HEK293 (cell line): ENCODE data around the gene GRIK4.

Experiments used
- ATF2 ChIP-seq: fragments of 450-650 bp; formaldehyde crosslinking; IDR thresholded peaks from 2 replicates; pipeline ENCODE4 v1.5.1; 2016; ENCODE audit warnings: missing biosample characterization, missing genetic modification characterization, low read depth
- BCL11A ChIP-seq: fragments of 450-650 bp; formaldehyde crosslinking; IDR thresholded peaks from 2 replicates; pipeline ENCODE4 v1.5.1; 2016; ENCODE audit warnings: low read depth, missing biosample characterization, missing genetic modification characterization
- YY1 ChIP-seq: fragments of 450-650 bp; formaldehyde crosslinking; IDR thresholded peaks from 2 replicates; pipeline ENCODE4 v1.5.1; 2018; ENCODE audit warnings: missing biosample characterization, missing genetic modification characterization
- ZBTB17 ChIP-seq: fragments of 450-650 bp; formaldehyde crosslinking; IDR thresholded peaks from 2 replicates; pipeline ENCODE4 v1.5.1; 2016; ENCODE audit warnings: missing biosample characterization, missing genetic modification characterization
- ZSCAN23 ChIP-seq: fragments of 450-650 bp; formaldehyde crosslinking; IDR thresholded peaks from 2 replicates; pipeline ENCODE4 v1.5.1; 2016; ENCODE audit warnings: missing biosample characterization, missing genetic modification characterization
- ZSCAN30 ChIP-seq: fragments of 450-650 bp; IDR thresholded peaks from 2 replicates; pipeline ENCODE4 v1.5.1; 2018; ENCODE audit warnings: missing biosample characterization, mild to moderate bottlenecking, missing genetic modification characterization, moderate library complexity
- TF ChIP-seq, protein P1 (sequence below): fragments of 450-650 bp; formaldehyde crosslinking; IDR thresholded peaks from 2 replicates; pipeline ENCODE4 v1.5.1; 2016; ENCODE audit warnings: missing biosample characterization, missing genetic modification characterization

DNA sequence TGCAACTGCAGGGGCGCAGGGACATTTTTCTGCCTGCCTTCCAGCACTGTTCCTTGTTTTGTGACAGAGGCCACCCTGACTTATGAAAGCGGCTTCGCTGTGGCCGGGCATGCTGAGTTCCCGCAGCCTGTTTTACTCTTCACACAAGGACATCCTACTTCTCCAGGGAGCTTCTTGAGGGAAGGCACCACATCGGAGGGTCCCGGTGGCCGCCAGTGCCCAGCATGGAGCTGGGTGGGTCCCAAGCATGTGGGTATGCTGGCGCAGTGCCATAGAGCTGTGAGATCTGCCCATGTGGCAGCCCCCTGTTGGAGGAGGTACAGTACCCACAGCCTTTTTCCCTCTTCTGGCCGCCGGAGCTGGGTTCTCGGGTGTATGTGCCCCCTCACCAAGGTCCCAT lies 136.1 kb downstream of the GRIK4 start:
- TF ChIP-seq, protein P1, sequence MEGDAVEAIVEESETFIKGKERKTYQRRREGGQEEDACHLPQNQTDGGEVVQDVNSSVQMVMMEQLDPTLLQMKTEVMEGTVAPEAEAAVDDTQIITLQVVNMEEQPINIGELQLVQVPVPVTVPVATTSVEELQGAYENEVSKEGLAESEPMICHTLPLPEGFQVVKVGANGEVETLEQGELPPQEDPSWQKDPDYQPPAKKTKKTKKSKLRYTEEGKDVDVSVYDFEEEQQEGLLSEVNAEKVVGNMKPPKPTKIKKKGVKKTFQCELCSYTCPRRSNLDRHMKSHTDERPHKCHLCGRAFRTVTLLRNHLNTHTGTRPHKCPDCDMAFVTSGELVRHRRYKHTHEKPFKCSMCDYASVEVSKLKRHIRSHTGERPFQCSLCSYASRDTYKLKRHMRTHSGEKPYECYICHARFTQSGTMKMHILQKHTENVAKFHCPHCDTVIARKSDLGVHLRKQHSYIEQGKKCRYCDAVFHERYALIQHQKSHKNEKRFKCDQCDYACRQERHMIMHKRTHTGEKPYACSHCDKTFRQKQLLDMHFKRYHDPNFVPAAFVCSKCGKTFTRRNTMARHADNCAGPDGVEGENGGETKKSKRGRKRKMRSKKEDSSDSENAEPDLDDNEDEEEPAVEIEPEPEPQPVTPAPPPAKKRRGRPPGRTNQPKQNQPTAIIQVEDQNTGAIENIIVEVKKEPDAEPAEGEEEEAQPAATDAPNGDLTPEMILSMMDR, result no peak
- no peak for TF ChIP-seq ZSCAN23 (tag by site-specific recombination)
- no peak for TF ChIP-seq BCL11A (tag by site-specific recombination)
- TF ChIP-seq YY1 (tag by site-specific recombination), result no peak
- TF ChIP-seq ZSCAN30, result no peak
- TF ChIP-seq ATF2 (tag by site-specific recombination), result no peak
- TF ChIP-seq ZBTB17, result no peak
